Common myeloid progenitor, CD34-positive (primary cell): ENCODE data around the gene CLASRP.
A peak's percentile ranks its signal among the peaks of the same experiment; 100 is the strongest.

Experiments used
- CTCF ChIA-PET: fragments of 350-600 bp; sonication (Branson Sonifier 250); formaldehyde crosslinking; loops from one replicate; lab custom pipeline; 2021; ENCODE audit warnings: antibody characterized with exemption; lab: Charles Lee
- POLR2A ChIA-PET: fragments of 350-600 bp; sonication (Branson Sonifier 250); formaldehyde crosslinking; loops from one replicate; lab custom pipeline; 2021; ENCODE audit warnings: antibody characterized with exemption; lab: Charles Lee
- DNase-seq, 3 donors: peaks; one replicate each; pipeline versions ENCODE4 v3.0.0 to v3.0.0-alpha.2; 2013
- H3K27ac ChIP-seq, 2 experiments: 1 replicate in 1 of 2; 2 replicates in 1 of 2; pipeline ENCODE4 v1.7.0; 2013; ENCODE audit warnings: inconsistent platforms in 2 of 2, low read length in 2 of 2, mild to moderate bottlenecking in 2 of 2, low read depth in 1 of 2, moderate library complexity in 1 of 2; ENCODE audit not compliant: severe bottlenecking in 2 of 2, insufficient read depth in 1 of 2, poor library complexity in 1 of 2
- H3K27me3 ChIP-seq, 5 experiments: replicated peaks in 2 of 5; 1 replicate in 3 of 5; 2 replicates in 2 of 5; pipeline versions ENCODE4 v1.6.1 to v1.7.0; 2013; ENCODE audit warnings: low read length in 4 of 5, mild to moderate bottlenecking in 2 of 5, moderate library complexity in 2 of 5, inconsistent platforms in 1 of 5; ENCODE audit not compliant: insufficient read depth in 5 of 5, control insufficient read depth in 4 of 5
- H3K36me3 ChIP-seq, 4 experiments: 1 replicate in 2 of 4; 2 replicates in 2 of 4; pipeline versions ENCODE4 v1.6.1 to v1.7.0; 2013; ENCODE audit warnings: low read length in 3 of 4, control low read depth in 1 of 4, mild to moderate bottlenecking in 1 of 4; ENCODE audit not compliant: control insufficient read depth in 4 of 4, insufficient read depth in 4 of 4
- H3K4me1 ChIP-seq, 4 experiments: 1 replicate in 3 of 4; 2 replicates in 1 of 4; pipeline versions ENCODE4 v1.6.1 to v1.7.1; 2013; ENCODE audit warnings: low read length in 3 of 4, mild to moderate bottlenecking in 3 of 4, control low read depth in 1 of 4, inconsistent platforms in 1 of 4, moderate library complexity in 1 of 4; ENCODE audit not compliant: control insufficient read depth in 4 of 4, insufficient read depth in 4 of 4; ENCODE audit errors: control extremely low read depth in 1 of 4
- H3K4me3 ChIP-seq, 7 experiments: 1 replicate in 4 of 7; 2 replicates in 3 of 7; pipeline versions ENCODE4 v1.5.1 to v1.7.0; 2013; ENCODE audit warnings: mild to moderate bottlenecking in 7 of 7, low read length in 6 of 7, moderate library complexity in 6 of 7, inconsistent platforms in 2 of 7, low read depth in 2 of 7, control low read depth in 1 of 7; ENCODE audit not compliant: insufficient read depth in 4 of 7, control insufficient read depth in 1 of 7; ENCODE audit errors: extremely low read depth in 1 of 7
- H3K9me3 ChIP-seq, 5 experiments: 1 replicate in 4 of 5; 2 replicates in 1 of 5; pipeline versions ENCODE4 v1.6.1 to v1.7.1; 2013; ENCODE audit warnings: low read length in 4 of 5, mild to moderate bottlenecking in 2 of 5, inconsistent platforms in 1 of 5, low read depth in 1 of 5, moderate library complexity in 1 of 5; ENCODE audit not compliant: control insufficient read depth in 4 of 5, insufficient read depth in 2 of 5; ENCODE audit errors: control extremely low read depth in 1 of 5
- WGBS: methylation state at CpG from one replicate; pipeline ENCODE4 v1.1.5; 2013; ENCODE audit not compliant: insufficient coverage; 5-methylcytosine and 5-hydroxymethylcytosine counted together

Gene CLASRP

DNA sequence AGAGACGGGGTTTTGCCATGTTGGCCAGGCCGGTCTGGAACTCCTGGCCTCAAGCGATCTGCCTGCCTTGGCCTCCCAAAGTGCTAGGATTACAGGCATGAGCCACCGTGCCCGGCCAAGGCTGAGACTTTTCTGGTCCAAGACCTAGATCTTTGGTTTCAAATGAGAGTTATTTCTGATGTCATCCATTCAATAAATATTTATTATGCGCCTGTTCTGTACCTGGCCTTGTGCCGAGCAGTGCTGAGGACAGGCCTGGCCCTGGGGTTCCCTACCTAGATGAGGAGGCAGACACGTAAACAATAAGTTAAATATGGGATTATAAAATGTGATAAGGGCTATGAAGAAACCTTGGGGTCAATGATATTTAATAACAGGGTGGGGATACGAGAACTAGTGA lies 33.1 kb upstream of the CLASRP start:
- DNase-seq = no peak
- ChIA-PET CTCF (no interaction called here), POLR2A (interaction anchor here (0.8 kb wide), 1 partner anchor 17 kb away, joined by 3 read pairs; no protein-coding TSS in a partner anchor)
- no peak overlapping the region for H3K4me3 ChIP-seq
- peaks cover 0 to 10% (median 10%) of the 10 kb centered on the region in 4 experiments for H3K4me1 ChIP-seq
- H3K27ac ChIP-seq = no peak overlapping the region
- no peaks in the 10 kb centered on the region for H3K9me3 ChIP-seq
- peaks cover 0 to 13% (median 6%) of the 10 kb centered on the region in 4 experiments for H3K36me3 ChIP-seq
- H3K27me3 ChIP-seq = no peaks in the 10 kb centered on the region
- WGBS = 96% methylated on average over 7 of the region's 9 CpGs

DNA sequence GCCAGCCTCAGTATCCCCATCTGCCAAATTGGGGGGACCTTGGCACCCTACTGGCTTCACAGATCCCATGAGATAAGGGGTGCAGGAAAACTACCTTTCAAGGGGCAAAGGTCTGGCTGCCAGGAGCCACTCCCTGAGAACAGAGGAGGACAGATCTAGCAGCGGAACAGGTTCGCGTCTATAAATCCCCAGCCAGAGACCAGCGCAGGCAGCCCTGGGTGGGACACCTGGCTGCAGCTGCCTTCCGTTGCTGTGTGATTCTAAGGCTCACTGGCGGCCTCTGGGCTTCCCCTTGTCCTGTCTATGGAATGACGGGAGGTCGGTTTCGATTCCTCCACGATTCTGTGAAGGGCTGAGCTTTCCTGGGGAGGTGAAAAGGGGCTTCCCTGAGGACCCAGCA lies 30.3 kb upstream of the CLASRP start:
- WGBS = 92% methylated on average over 8 of the region's 10 CpGs

DNA sequence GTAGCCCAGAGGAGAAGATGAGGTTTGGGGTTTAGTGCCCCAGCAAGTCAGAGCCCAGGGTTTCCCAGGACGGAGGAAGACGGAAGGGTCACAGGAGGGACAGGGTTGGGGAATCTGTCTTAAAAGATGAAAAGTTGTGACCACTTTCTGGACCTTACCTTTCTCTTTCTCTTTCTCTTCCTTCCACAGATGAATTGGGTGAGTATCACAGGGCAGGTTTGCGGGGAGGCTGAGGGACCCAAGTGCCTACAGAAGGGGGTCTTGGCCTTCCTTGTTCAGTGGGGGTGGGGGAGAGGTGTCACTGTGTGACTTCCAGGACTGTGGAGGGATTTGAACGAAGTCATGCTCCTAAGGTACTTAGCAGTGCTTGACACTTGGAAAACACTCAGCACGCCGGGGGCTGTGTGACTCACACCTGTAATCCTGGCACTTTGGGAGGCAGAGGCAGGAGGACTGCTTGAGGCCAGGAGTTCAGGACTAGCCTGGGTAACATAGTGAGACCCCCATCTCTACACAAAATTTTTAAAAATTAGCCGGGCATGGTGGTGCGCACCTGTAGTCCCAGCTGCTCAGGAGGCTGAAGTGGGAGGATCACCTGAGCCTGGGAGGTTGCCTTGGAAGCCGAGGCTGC lies 29.1 kb upstream of the CLASRP start:
- Histone ChIP-seq H3K4me1 (no peaks in the 10 kb centered on the region), H3K27me3 (no peaks in the 10 kb centered on the region), H3K4me3 (no peak overlapping the region), H3K9me3 (no peaks in the 10 kb centered on the region), H3K27ac (no peak overlapping the region), H3K36me3 (peaks cover 0 to 29% (median 13%) of the 10 kb centered on the region in 4 experiments)
- DNase-seq = no peak
- ChIA-PET POLR2A (interaction anchor here (1.3 kb wide), 1 partner anchor 8 kb away, joined by 6 read pairs; the partner anchor contains the start of gene RELB), CTCF (interaction anchor here (1.5 kb wide), 1 partner anchor 50 kb away, joined by 6 read pairs; no protein-coding TSS in a partner anchor)
- 93% methylated on average over 6 of the region's 9 CpGs for WGBS

More for the DNA sequence above, 30.3 kb upstream of the CLASRP start:
- H3K4me3 ChIP-seq = no peak overlapping the region
- H3K36me3 ChIP-seq = peaks cover 0 to 21% (median 11%) of the 10 kb centered on the region in 4 experiments
- H3K9me3 ChIP-seq = no peaks in the 10 kb centered on the region
- DNase-seq = no peak
- no peaks in the 10 kb centered on the region for H3K4me1 ChIP-seq
- H3K27me3 ChIP-seq = no peaks in the 10 kb centered on the region
- ChIA-PET CTCF (no interaction called here), POLR2A (interaction anchor here (0.6 kb wide), 1 partner anchor 291 kb away, joined by 3 read pairs; no protein-coding TSS in a partner anchor)
- no peak overlapping the region for H3K27ac ChIP-seq

DNA sequence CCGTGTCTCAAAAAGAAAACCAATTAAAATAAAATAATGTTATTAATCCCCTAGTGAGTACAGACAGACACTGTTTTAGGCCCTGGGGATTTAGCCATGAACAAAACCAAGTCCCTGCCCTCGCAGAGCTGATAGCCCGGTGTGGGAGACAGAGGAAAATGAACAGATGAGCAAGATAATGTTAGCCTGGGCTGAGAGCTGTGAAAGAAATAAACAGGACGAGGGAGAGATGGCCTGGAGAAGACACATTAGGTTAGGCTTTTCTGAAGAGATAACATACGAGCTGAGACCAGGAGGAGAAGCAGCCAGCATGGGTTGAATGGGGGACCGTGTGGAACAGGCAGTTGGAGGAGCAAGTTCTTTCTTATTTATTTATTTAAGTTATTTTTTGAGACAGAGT lies 28.5 kb upstream of the CLASRP start:
- H3K27me3 ChIP-seq = no peaks in the 10 kb centered on the region
- DNase-seq = no peak
- POLR2A ChIA-PET = interaction anchor here (1.3 kb wide), 2 partner anchors 8 to 17 kb away, joined by 3 to 6 read pairs; partner anchors contain the start of gene RELB
- no peak overlapping the region for H3K4me3 ChIP-seq
- H3K4me1 ChIP-seq = no peaks in the 10 kb centered on the region
- H3K9me3 ChIP-seq = no peaks in the 10 kb centered on the region
- 88% methylated on average over 4 of the region's 6 CpGs for WGBS
- no peak overlapping the region for H3K27ac ChIP-seq
- CTCF ChIA-PET = interaction anchor here (1.5 kb wide), 1 partner anchor 50 kb away, joined by 6 read pairs; no protein-coding TSS in a partner anchor
- H3K36me3 ChIP-seq = peaks cover 0 to 32% (median 15%) of the 10 kb centered on the region in 4 experiments

DNA sequence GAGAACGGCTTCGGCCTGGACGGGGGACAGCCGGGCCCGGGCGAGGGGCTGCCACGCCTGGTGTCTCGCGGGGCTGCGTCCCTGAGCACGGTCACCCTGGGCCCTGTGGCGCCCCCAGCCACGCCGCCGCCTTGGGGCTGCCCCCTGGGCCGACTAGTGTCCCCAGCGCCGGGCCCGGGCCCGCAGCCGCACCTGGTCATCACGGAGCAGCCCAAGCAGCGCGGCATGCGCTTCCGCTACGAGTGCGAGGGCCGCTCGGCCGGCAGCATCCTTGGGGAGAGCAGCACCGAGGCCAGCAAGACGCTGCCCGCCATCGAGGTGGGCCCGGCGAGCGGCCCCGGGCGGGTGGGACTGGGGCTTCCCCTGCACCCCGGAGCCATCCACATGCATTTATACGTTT lies 26.9 kb upstream of the CLASRP start:
- Histone ChIP-seq H3K9me3 (no peaks in the 10 kb centered on the region), H3K4me3 (no peak overlapping the region), H3K27ac (no peak overlapping the region), H3K36me3 (peaks cover 0 to 27% (median 13%) of the 10 kb centered on the region in 4 experiments), H3K4me1 (no peaks in the 10 kb centered on the region), H3K27me3 (no peaks in the 10 kb centered on the region)
- CTCF ChIA-PET = no interaction called here
- no peak for DNase-seq
- 97% methylated on average over 31 of the region's 42 CpGs for WGBS
- POLR2A ChIA-PET = no interaction called here

DNA sequence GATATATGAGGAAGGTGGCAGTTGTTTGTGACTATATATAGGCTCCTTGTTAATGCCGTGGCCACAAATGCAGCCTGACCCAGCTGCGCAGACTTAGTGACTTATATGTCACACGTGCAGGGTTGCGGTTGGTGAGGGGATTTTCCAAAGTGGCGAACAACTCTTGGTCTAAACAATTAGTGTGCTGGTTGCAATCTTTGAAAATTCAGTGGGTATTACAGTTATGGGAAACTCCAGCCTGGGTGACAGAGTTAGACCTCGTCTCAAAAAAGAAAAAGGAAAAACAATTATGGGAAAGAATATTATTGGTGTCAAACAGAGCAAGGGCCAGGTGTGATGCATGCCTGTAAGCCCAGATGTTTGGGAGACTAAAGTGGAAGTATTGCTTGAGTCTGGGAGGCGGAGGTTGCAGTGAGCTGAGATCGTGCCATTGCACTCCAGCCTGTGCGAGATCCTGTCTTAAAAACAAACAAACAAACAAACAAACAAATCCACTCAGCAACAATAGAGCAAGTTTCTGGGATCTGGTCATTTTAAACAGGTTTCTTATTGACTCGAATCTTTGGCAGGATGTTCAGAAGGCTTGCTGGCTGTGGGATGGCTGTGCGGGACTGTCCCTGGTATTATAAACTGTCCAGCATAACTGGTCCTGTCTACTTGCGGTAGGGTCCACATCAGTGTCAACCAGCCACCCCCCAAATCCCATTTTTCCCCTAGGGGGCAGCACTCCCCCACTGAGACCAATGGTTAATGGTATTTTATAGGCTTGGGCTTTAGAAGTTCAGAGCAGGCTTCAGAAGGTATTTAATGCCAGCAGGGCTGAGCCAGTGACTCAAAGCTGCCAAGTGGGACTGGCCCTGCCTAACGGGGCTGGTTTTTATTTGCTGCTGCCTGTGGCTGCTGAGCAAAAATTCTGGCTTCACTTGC lies 22.2 kb upstream of the CLASRP start:
- H3K9me3 ChIP-seq = no peaks in the 10 kb centered on the region
- peaks cover 0 to 25% (median 12%) of the 10 kb centered on the region in 4 experiments for H3K36me3 ChIP-seq
- H3K4me3 ChIP-seq = no peak overlapping the region
- no peaks in the 10 kb centered on the region for H3K27me3 ChIP-seq
- H3K4me1 ChIP-seq = no peaks in the 10 kb centered on the region
- DNase-seq = peak; percentile 67 to 82 (median 79)
- 87% methylated on average over 11 of the region's 13 CpGs for WGBS
- peak overlapping the region in 1 of 2 experiments; percentile 34 for H3K27ac ChIP-seq
- ChIA-PET POLR2A (interaction anchor here (0.5 to 1.0 kb wide), 4 partner anchors 13 to 102 kb away, joined by 3 to 5 read pairs (median 3); no protein-coding TSS in a partner anchor), CTCF (interaction anchor here (1.2 to 2.4 kb wide), 3 partner anchors 14 to 42 kb away, joined by 3 to 10 read pairs (median 3); no protein-coding TSS in a partner anchor)
